Fibroblast of lung (primary cell): ENCODE results near the gene SEMA3B. TPM values are rescaled to one million over a fixed set of nuclear protein-coding genes. Genes with fewer than 3 reads are reported as not detected.
"Not testable (repeated sequence)": the region's sequence is repeated elsewhere in the genome, so short reads cannot be mapped to it uniquely, and the experiment has no call there.

Source experiments
- DNase-seq, 2 donors: peaks; one replicate each; pipeline versions ENCODE4 v3.0.0 to v3.0.0-alpha.2; 2010; ENCODE audit warnings: low read depth in 2 of 2
- H2AFZ ChIP-seq: 2 replicates; pipeline ENCODE4 v1.5.1; 2012; ENCODE audit warnings: low read length, control low read depth, inconsistent platforms
- H3K27ac ChIP-seq: 2 replicates; pipeline ENCODE4 v1.5.1; 2011; ENCODE audit warnings: low read length, control low read depth; ENCODE audit not compliant: insufficient read depth
- H3K27me3 ChIP-seq: 2 replicates; pipeline ENCODE4 v1.5.1; 2011; ENCODE audit warnings: mild to moderate bottlenecking, low read length; ENCODE audit not compliant: control insufficient read depth, insufficient read depth
- H3K36me3 ChIP-seq: 2 replicates; pipeline ENCODE4 v1.5.1; 2011; ENCODE audit warnings: low read length; ENCODE audit not compliant: control insufficient read depth, insufficient read depth
- H3K4me1 ChIP-seq: 2 replicates; pipeline ENCODE4 v1.5.1; 2011; ENCODE audit warnings: low read length; ENCODE audit not compliant: control insufficient read depth, insufficient read depth; ENCODE audit errors: extremely low read depth
- H3K4me2 ChIP-seq: 2 replicates; pipeline ENCODE4 v1.5.1; 2011; ENCODE audit warnings: low read length, control low read depth; ENCODE audit not compliant: insufficient read depth; ENCODE audit errors: extremely low read depth
- H3K4me3 ChIP-seq, 4 experiments: fragments of 200-600 bp in 1 of 4; sonication (generic) in 1 of 4; replicated peaks in 1 of 4; 2 replicates each; pipeline ENCODE4 v1.5.1; 2011 to 2016; ENCODE audit warnings: low read length in 4 of 4, low read depth in 3 of 4, mild to moderate bottlenecking in 3 of 4, control low read depth in 2 of 4, inconsistent platforms in 1 of 4, mixed read lengths in 1 of 4; ENCODE audit not compliant: insufficient read depth in 1 of 4; ENCODE audit errors: control extremely low read depth in 1 of 4
- H3K79me2 ChIP-seq: 2 replicates; pipeline ENCODE4 v1.5.1; 2012; ENCODE audit warnings: mild to moderate bottlenecking, low read length, inconsistent platforms; ENCODE audit not compliant: control insufficient read depth, insufficient read depth
- H3K9ac ChIP-seq: 2 replicates; pipeline ENCODE4 v1.5.1; 2011; ENCODE audit warnings: mild to moderate bottlenecking, low read length, control low read depth; ENCODE audit not compliant: insufficient read depth
- H3K9me3 ChIP-seq: 2 replicates; pipeline ENCODE4 v1.5.1; 2012; ENCODE audit warnings: low read depth, low read length; ENCODE audit not compliant: control insufficient read depth, insufficient read depth
- H4K20me1 ChIP-seq: 2 replicates; pipeline ENCODE4 v1.5.1; 2011; ENCODE audit warnings: low read length; ENCODE audit not compliant: control insufficient read depth, insufficient read depth; ENCODE audit errors: extremely low read depth
- EZH2 ChIP-seq: IDR thresholded peaks from 2 replicates; pipeline ENCODE4 v1.5.1; 2012; ENCODE audit warnings: low read length, control low read depth, mild to moderate bottlenecking; ENCODE audit errors: missing control alignments
- polyA plus RNA-seq, 2 donors: library from polyadenylated mRNA; depleted of rRNA in 1 of 2; stranded (reverse) in 1 of 2; unstranded in 1 of 2; fragments of >200 nt; gene quantifications; 2 replicates each; pipeline ENCODE4 v1.2.1, GENCODE V29; 2011 to 2012; ENCODE audit warnings: missing spikeins in 1 of 2
- total RNA-seq: library from RNA; depleted of rRNA; stranded (reverse); fragments of >200 nt; gene quantifications from 2 replicates; pipeline ENCODE4 v1.2.1, GENCODE V29; 2014
- TF ChIP-seq, protein P1 (sequence below), 2 donors: IDR thresholded peaks in 1 of 2; conservative IDR thresholded peaks in 1 of 2; 1 replicate in 1 of 2; 2 replicates in 1 of 2; pipeline ENCODE4 v1.5.1; 2011 to 2012; ENCODE audit warnings: low read length in 2 of 2, control low read depth in 1 of 2, inconsistent platforms in 1 of 2, low read depth in 1 of 2, mild to moderate bottlenecking in 1 of 2

SEMA3B gene
- total and polyA plus RNA-seq, 2 donors (not counting 1 experiment from before 2014, with no cell fraction given), result 23.5 to 85.2 TPM

- TF ChIP-seq, protein P1, sequence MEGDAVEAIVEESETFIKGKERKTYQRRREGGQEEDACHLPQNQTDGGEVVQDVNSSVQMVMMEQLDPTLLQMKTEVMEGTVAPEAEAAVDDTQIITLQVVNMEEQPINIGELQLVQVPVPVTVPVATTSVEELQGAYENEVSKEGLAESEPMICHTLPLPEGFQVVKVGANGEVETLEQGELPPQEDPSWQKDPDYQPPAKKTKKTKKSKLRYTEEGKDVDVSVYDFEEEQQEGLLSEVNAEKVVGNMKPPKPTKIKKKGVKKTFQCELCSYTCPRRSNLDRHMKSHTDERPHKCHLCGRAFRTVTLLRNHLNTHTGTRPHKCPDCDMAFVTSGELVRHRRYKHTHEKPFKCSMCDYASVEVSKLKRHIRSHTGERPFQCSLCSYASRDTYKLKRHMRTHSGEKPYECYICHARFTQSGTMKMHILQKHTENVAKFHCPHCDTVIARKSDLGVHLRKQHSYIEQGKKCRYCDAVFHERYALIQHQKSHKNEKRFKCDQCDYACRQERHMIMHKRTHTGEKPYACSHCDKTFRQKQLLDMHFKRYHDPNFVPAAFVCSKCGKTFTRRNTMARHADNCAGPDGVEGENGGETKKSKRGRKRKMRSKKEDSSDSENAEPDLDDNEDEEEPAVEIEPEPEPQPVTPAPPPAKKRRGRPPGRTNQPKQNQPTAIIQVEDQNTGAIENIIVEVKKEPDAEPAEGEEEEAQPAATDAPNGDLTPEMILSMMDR (conservative IDR thresholded peaks at IDR 0.05 in 1 of 2, IDR thresholded peaks at IDR 0.05 in 1 of 2; ENCODE audit: low read depth in 1 of 2, low read length in 2 of 2), result no peak
- H3K4me2 ChIP-seq, result peak overlapping the region; percentile 88
These were observed 1.0 kb downstream of the SEMA3B start for GRCh38 chr3:50269977-50270413.

GRCh38 chr3:50270422-50271224 lies 1.7 kb downstream of the SEMA3B start:
- TF ChIP-seq EZH2, result no peak
- TF ChIP-seq, protein P1 (conservative IDR thresholded peaks at IDR 0.05 in 1 of 2, IDR thresholded peaks at IDR 0.05 in 1 of 2; ENCODE audit: low read depth in 1 of 2, low read length in 2 of 2), result no peak
- Histone ChIP-seq H3K36me3 (no peaks in the 10 kb centered on the region), H4K20me1 (no peaks in the 10 kb centered on the region), H3K27me3 (no peaks in the 10 kb centered on the region), H2AFZ (no peak overlapping the region), H3K9ac (no peak overlapping the region), H3K9me3 (no peaks in the 10 kb centered on the region), H3K4me1 (peaks cover 49% of the 10 kb centered on the region), H3K4me3 (peak overlapping the region in 2 of 4 experiments; percentile 56 to 64), H3K79me2 (no peaks in the 10 kb centered on the region), H3K27ac (no peak overlapping the region), H3K4me2 (peak overlapping the region; percentile 88)
- DNase-seq, result peak in 1 of 2 donors; percentile 31

More at GRCh38 chr3:50269977-50270413, 1.0 kb downstream of the SEMA3B start:
- no peaks in the 10 kb centered on the region for H3K79me2 ChIP-seq
- no peaks in the 10 kb centered on the region for H3K27me3 ChIP-seq
- no peak overlapping the region for H3K27ac ChIP-seq
- H2AFZ ChIP-seq, result no peak overlapping the region
- peak overlapping the region in 3 of 4 experiments; percentile 37 to 64 (median 56) for H3K4me3 ChIP-seq
- peak in 1 of 2 donors; percentile 52 for DNase-seq
- H4K20me1 ChIP-seq, result no peaks in the 10 kb centered on the region
- no peaks in the 10 kb centered on the region for H3K36me3 ChIP-seq
- H3K9ac ChIP-seq, result no peak overlapping the region
- peaks cover 55% of the 10 kb centered on the region for H3K4me1 ChIP-seq
- H3K9me3 ChIP-seq, result no peaks in the 10 kb centered on the region

DNA sequence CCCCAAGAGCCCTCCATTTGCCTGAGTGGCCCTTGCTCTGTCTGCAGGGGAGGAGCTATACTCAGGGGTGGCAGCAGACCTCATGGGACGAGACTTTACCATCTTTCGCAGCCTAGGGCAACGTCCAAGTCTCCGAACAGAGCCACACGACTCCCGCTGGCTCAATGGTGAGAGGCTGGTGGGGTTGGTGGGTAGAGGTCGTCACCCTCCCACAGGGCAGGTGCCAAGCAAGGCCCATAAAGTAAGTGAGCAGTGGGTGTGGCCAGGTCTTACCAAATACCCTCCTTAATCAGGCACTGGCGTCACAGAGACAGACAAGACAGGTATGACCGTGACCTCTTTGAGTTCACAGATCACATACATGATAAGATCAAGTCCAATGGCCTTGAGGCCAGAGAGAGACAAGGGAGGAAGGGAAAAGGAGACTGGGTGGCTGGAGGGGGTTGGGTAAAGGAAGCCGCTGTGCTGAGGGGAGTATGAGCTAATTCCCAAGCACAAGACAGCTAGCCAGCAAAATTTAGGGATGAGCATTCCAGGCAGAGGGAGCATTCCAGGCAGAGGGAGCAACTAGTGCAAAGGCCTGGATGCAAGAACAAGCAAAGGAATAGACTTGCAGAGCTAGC lies 2.5 kb downstream of the SEMA3B start:
- H4K20me1 ChIP-seq, result no peaks in the 10 kb centered on the region
- DNase-seq, result no peak
- no peaks in the 10 kb centered on the region for H3K9me3 ChIP-seq
- H3K79me2 ChIP-seq, result no peaks in the 10 kb centered on the region
- H3K36me3 ChIP-seq, result no peaks in the 10 kb centered on the region
- H3K4me1 ChIP-seq, result peaks cover 43% of the 10 kb centered on the region
- no peak overlapping the region for H2AFZ ChIP-seq
- no peak overlapping the region for H3K9ac ChIP-seq
- H3K4me2 ChIP-seq, result no peak overlapping the region
- no peaks in the 10 kb centered on the region for H3K27me3 ChIP-seq
- TF ChIP-seq, protein P1 (conservative IDR thresholded peaks at IDR 0.05 in 1 of 2, IDR thresholded peaks at IDR 0.05 in 1 of 2; ENCODE audit: low read depth in 1 of 2, low read length in 2 of 2), result no peak
- no peak for TF ChIP-seq EZH2
- no peak overlapping the region for H3K4me3 ChIP-seq
- H3K27ac ChIP-seq, result no peak overlapping the region

DNA sequence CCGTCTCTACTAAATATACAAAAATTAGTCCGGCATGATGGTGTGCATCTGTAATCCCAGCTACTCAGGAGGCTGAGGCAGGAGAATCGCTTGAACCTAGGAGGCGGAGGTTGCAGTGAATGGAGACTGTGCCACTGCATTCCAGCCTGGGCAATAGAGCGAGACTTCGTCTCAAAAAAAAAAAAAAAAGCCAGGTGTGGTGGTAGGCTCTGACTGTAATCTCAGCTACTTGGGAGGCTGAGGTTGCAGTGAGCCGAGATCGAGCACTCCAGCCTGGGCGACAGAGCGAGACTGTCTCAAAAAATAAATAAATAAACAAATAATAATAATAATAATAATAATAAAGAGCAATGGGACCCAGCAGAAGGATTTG lies 3.6 kb downstream of the SEMA3B start:
- not testable (repeated sequence) for H2AFZ ChIP-seq, H3K36me3 ChIP-seq, DNase-seq, H3K79me2 ChIP-seq, H3K4me3 ChIP-seq, H3K9me3 ChIP-seq, H4K20me1 ChIP-seq, H3K9ac ChIP-seq, H3K27me3 ChIP-seq, H3K27ac ChIP-seq
- Histone ChIP-seq H3K4me2 (peak overlapping the region; percentile 75), H3K4me1 (peaks cover 42% of the 10 kb centered on the region)
